ENCODE results near the gene THEMIS2. TPM values are rescaled to one million over a fixed set of nuclear protein-coding genes. Genes with fewer than 3 reads are reported as not detected.
"Not testable (repeated sequence)": the region's sequence is repeated elsewhere in the genome, so short reads cannot be mapped to it uniquely, and the experiment has no call there.

THEMIS2 gene
- total RNA-seq, 1 experiment from 2014 or later: 3.9 TPM

GRCh38 chr1:27862004-27862403 is 10.3 kb upstream of the THEMIS2 start:
- no peak for DNase-seq (ENCODE audit: low spot score)
- in situ Hi-C loops (cut with HindIII; ENCODE audit: low sequenced_read_pairs): no loop called here

GRCh38 chr1:27862671-27863537 is 9.4 kb upstream of the THEMIS2 start:
- DNase-seq (ENCODE audit: low spot score): no peak
- in situ Hi-C loops (cut with HindIII; ENCODE audit: low sequenced_read_pairs): no loop called here

GRCh38 chr1:27863538-27863915 is 8.8 kb upstream of the THEMIS2 start:
- in situ Hi-C loops (cut with HindIII; ENCODE audit: low sequenced_read_pairs): no loop called here

GRCh38 chr1:27864264-27864895 is 8.0 kb upstream of the THEMIS2 start:
- no peak for DNase-seq (ENCODE audit: low spot score)
- in situ Hi-C loops (cut with HindIII; ENCODE audit: low sequenced_read_pairs): no loop called here

More at GRCh38 chr1:27863538-27863915, 8.8 kb upstream of the THEMIS2 start:
- no peak for DNase-seq (ENCODE audit: low spot score)

GRCh38 chr1:27865821-27866220 is 6.5 kb upstream of the THEMIS2 start:
- DNase-seq (ENCODE audit: low spot score): no peak

GRCh38 chr1:27868556-27868931 is 3.8 kb upstream of the THEMIS2 start:
- in situ Hi-C loops (cut with HindIII; ENCODE audit: low sequenced_read_pairs): no loop called here
- no peak for DNase-seq (ENCODE audit: low spot score)

More at GRCh38 chr1:27865821-27866220, 6.5 kb upstream of the THEMIS2 start:
- in situ Hi-C loops (cut with HindIII; ENCODE audit: low sequenced_read_pairs): no loop called here

- DNase-seq (ENCODE audit: low spot score): no peak
- in situ Hi-C loops (cut with HindIII; ENCODE audit: low sequenced_read_pairs): no loop called here
Observed at GRCh38 chr1:27868932-27869718, 3.2 kb upstream of the THEMIS2 start.

GRCh38 chr1:27869719-27870085 is 2.6 kb upstream of the THEMIS2 start:
- DNase-seq (ENCODE audit: low spot score): no peak
- in situ Hi-C loops (cut with HindIII; ENCODE audit: low sequenced_read_pairs): no loop called here

GRCh38 chr1:27871076-27871475 is 1.3 kb upstream of the THEMIS2 start:
- in situ Hi-C loops (cut with HindIII; ENCODE audit: low sequenced_read_pairs); DNase-seq (ENCODE audit: low spot score): not testable (repeated sequence)

- in situ Hi-C loops (cut with HindIII; ENCODE audit: low sequenced_read_pairs): no loop called here
Observed at GRCh38 chr1:27872802-27873551, 633 bp downstream of the THEMIS2 start.

GRCh38 chr1:27873671-27874384 is 1.5 kb downstream of the THEMIS2 start:
- in situ Hi-C loops (cut with HindIII; ENCODE audit: low sequenced_read_pairs): no loop called here
- DNase-seq (ENCODE audit: low spot score): no peak

More at GRCh38 chr1:27872802-27873551, 633 bp downstream of the THEMIS2 start:
- DNase-seq (ENCODE audit: low spot score): no peak

- DNase-seq (ENCODE audit: low spot score): no peak
- in situ Hi-C loops (cut with HindIII; ENCODE audit: low sequenced_read_pairs): no loop called here
Observed at GRCh38 chr1:27876341-27877114, 4.2 kb downstream of the THEMIS2 start.

GRCh38 chr1:27877115-27877416 is 4.7 kb downstream of the THEMIS2 start:
- DNase-seq (ENCODE audit: low spot score): no peak
- in situ Hi-C loops (cut with HindIII; ENCODE audit: low sequenced_read_pairs): no loop called here

GRCh38 chr1:27878039-27878438 is 5.7 kb downstream of the THEMIS2 start:
- in situ Hi-C loops (cut with HindIII; ENCODE audit: low sequenced_read_pairs): no loop called here
- DNase-seq (ENCODE audit: low spot score): no peak

GRCh38 chr1:27878787-27879335 is 6.5 kb downstream of the THEMIS2 start:
- in situ Hi-C loops (cut with HindIII; ENCODE audit: low sequenced_read_pairs): no loop called here
- no peak for DNase-seq (ENCODE audit: low spot score)

GRCh38 chr1:27879374-27880082 is 7.2 kb downstream of the THEMIS2 start:
- no peak for DNase-seq (ENCODE audit: low spot score)
- in situ Hi-C loops (cut with HindIII; ENCODE audit: low sequenced_read_pairs): no loop called here

GRCh38 chr1:27882543-27882903 is 10.2 kb downstream of the THEMIS2 start:
- no peak for DNase-seq (ENCODE audit: low spot score)
- in situ Hi-C loops (cut with HindIII; ENCODE audit: low sequenced_read_pairs): no loop called here

All from G401 (cell line).